Breast epithelium (tissue), 3 donors: Measurements from ENCODE around the gene POLA1.

Experiments used
- CTCF ChIP-seq, 3 donors: fragments of 450-650 bp; IDR thresholded peaks; one replicate each; pipeline ENCODE4 v1.5.1; 2016 to 2017; ENCODE audit warnings: antibody characterized with exemption in 3 of 3, mild to moderate bottlenecking in 3 of 3, moderate library complexity in 3 of 3
- POLR2AphosphoS5 ChIP-seq, 3 donors: sonication (generic); formaldehyde crosslinking; IDR thresholded peaks; one replicate each; pipeline ENCODE4 v1.6.1; 2017; ENCODE audit warnings: antibody characterized with exemption in 3 of 3

- TF ChIP-seq CTCF (IDR thresholded peaks at IDR 0.05) (no peak), POLR2AphosphoS5 (IDR thresholded peaks at IDR 0.05) (no peak)
These were observed 157.6 kb downstream of the POLA1 start for GRCh38 chrX:24851289-24851688.
